Caco-2 (cell line): Measurements from ENCODE around the gene RNF4. TPM values are rescaled to one million over a fixed set of nuclear protein-coding genes. Genes with fewer than 3 reads are reported as not detected.

ENCODE experiments used
- BruUV-seq: library from RNA; stranded (reverse); fragments of 400-500 nt; replicated peaks from 2 replicates; lab custom pipeline; 2021; lab: Mats Ljungman, UMichigan
- CTCF ChIA-PET: fragments of 300-600 bp; sonication (Branson Sonifier 250); formaldehyde crosslinking; loops from one replicate; lab custom pipeline; 2022; ENCODE audit warnings: antibody characterized with exemption; lab: Charles Lee
- POLR2A ChIA-PET: fragments of 300-600 bp; sonication (Branson Sonifier 250); formaldehyde crosslinking; loops from one replicate; lab custom pipeline; 2022; ENCODE audit warnings: antibody characterized with exemption; lab: Charles Lee
- DNase-seq, 2 experiments: peaks; one replicate each; pipeline versions ENCODE4 v3.0.0 to v3.0.0-alpha.2; 2020 to 2022
- H3K27me3 ChIP-seq: replicated peaks from 2 replicates; pipeline ENCODE4 v1.6.0; 2011; ENCODE audit warnings: low read length; ENCODE audit not compliant: control insufficient read depth, insufficient read depth
- H3K36me3 ChIP-seq: 2 replicates; pipeline ENCODE4 v1.5.1; 2011; ENCODE audit warnings: low read length; ENCODE audit not compliant: control insufficient read depth, insufficient read depth
- H3K4me1 ChIP-seq: fragments of 250-450 bp; sonication (Bioruptor Pico); 2 replicates; pipeline ENCODE4 v1.5.1; 2020; ENCODE audit warnings: mild to moderate bottlenecking
- H3K4me3 ChIP-seq: 2 replicates; pipeline ENCODE4 v1.5.1; 2011; ENCODE audit warnings: low read depth, mild to moderate bottlenecking, control low read depth, low read length
- H3K9me3 ChIP-seq: fragments of 250-450 bp; sonication (Bioruptor Pico); 2 replicates; pipeline ENCODE4 v1.5.1; 2020; ENCODE audit warnings: mild to moderate bottlenecking, moderate library complexity
- H3K27ac Mint-ChIP-seq: one replicate; pipeline ENCODE4 v1.8.0; 2022; ENCODE audit warnings: mixed read lengths; ENCODE audit not compliant: unreplicated experiment
- H3K27me3 Mint-ChIP-seq: one replicate; pipeline ENCODE4 v1.8.0; 2022; ENCODE audit warnings: mixed read lengths; ENCODE audit not compliant: insufficient read depth, unreplicated experiment
- H3K36me3 Mint-ChIP-seq: one replicate; pipeline ENCODE4 v1.8.0; 2022; ENCODE audit warnings: mild to moderate bottlenecking, mixed read lengths; ENCODE audit not compliant: insufficient read depth, unreplicated experiment
- H3K4me1 Mint-ChIP-seq: one replicate; pipeline ENCODE4 v1.8.0; 2022; ENCODE audit warnings: low read depth, mixed read lengths; ENCODE audit not compliant: unreplicated experiment
- H3K4me3 Mint-ChIP-seq: one replicate; pipeline ENCODE4 v1.8.0; 2022; ENCODE audit warnings: mild to moderate bottlenecking, moderate library complexity, mixed read lengths; ENCODE audit not compliant: unreplicated experiment
- H3K9me3 Mint-ChIP-seq: one replicate; pipeline ENCODE4 v1.8.0; 2022; ENCODE audit warnings: mixed read lengths; ENCODE audit not compliant: unreplicated experiment
- intact Hi-C: fragments of 100-400 bp; cut with micrococcal nuclease; formaldehyde crosslinking; loops from one replicate; pipeline ENCODE4 v1.10.0; 2022; ENCODE audit not compliant: unreplicated experiment
- total RNA-seq: library from RNA; stranded (reverse); gene quantifications from 2 replicates; pipeline ENCODE4 v1.2.3, GENCODE V29; 2022
- TF ChIP-seq, protein P1 (sequence below), 2 experiments: fragments of 200-600 bp in 1 of 2; IDR thresholded peaks; 1 replicate in 1 of 2; 2 replicates in 1 of 2; pipeline versions ENCODE4 v1.5.1 to v1.8.0; 2011 to 2022; ENCODE audit warnings: antibody characterized with exemption in 1 of 2, control low read depth in 1 of 2, inconsistent platforms in 1 of 2, low read depth in 1 of 2, low read length in 1 of 2, mild to moderate bottlenecking in 1 of 2, moderate library complexity in 1 of 2; ENCODE audit not compliant: insufficient read depth in 1 of 2, severe bottlenecking in 1 of 2, unreplicated experiment in 1 of 2

Gene RNF4
- total RNA-seq, 1 experiment from 2014 or later = 75.4 TPM

GRCh38 chr4:2434420-2434819 is 34.5 kb upstream of the RNF4 start:
- Mint-ChIP-seq H3K9me3 (no peaks in the 10 kb centered on the region), H3K36me3 (no peaks in the 10 kb centered on the region), H3K27me3 (no peaks in the 10 kb centered on the region), H3K27ac (no peak overlapping the region), H3K4me1 (no peaks in the 10 kb centered on the region), H3K4me3 (no peak overlapping the region)
- TF ChIP-seq, protein P1, sequence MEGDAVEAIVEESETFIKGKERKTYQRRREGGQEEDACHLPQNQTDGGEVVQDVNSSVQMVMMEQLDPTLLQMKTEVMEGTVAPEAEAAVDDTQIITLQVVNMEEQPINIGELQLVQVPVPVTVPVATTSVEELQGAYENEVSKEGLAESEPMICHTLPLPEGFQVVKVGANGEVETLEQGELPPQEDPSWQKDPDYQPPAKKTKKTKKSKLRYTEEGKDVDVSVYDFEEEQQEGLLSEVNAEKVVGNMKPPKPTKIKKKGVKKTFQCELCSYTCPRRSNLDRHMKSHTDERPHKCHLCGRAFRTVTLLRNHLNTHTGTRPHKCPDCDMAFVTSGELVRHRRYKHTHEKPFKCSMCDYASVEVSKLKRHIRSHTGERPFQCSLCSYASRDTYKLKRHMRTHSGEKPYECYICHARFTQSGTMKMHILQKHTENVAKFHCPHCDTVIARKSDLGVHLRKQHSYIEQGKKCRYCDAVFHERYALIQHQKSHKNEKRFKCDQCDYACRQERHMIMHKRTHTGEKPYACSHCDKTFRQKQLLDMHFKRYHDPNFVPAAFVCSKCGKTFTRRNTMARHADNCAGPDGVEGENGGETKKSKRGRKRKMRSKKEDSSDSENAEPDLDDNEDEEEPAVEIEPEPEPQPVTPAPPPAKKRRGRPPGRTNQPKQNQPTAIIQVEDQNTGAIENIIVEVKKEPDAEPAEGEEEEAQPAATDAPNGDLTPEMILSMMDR (IDR thresholded peaks at IDR 0.05; ENCODE audit: insufficient read depth in 1 of 2, low read depth in 1 of 2, low read length in 1 of 2, severe bottlenecking in 1 of 2, unreplicated experiment in 1 of 2) = no peak
- CTCF ChIA-PET = no interaction called here
- DNase-seq = no peak
- no TSS peak for BruUV-seq
- POLR2A ChIA-PET = no interaction called here
- Histone ChIP-seq H3K4me3 (no peak overlapping the region), H3K4me1 (no peaks in the 10 kb centered on the region), H3K9me3 (no peaks in the 10 kb centered on the region), H3K27me3 (no peaks in the 10 kb centered on the region), H3K36me3 (no peaks in the 10 kb centered on the region)
- intact Hi-C loops = no loop called here

DNA sequence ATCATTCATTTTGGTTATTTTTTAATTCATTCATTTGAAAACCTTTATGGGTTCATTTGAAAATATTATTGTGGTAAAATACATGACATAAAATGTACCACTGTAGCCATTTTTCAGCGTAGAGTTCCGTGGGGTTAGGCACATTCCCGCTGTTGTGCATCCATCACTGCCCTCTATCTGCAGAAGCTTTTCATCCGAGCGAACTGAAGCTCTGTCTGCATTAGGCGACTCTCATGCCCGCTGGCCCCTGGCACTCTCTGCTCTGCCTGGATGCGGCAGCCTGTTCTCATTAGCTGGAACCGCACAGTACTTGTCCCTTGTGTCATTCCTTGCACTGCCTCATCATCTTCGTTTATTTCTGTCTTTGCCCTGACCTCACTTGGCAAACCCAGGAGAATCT is 32.6 kb upstream of the RNF4 start:
- no peaks in the 10 kb centered on the region for H3K4me1 ChIP-seq
- no peaks in the 10 kb centered on the region for H3K36me3 ChIP-seq
- ChIA-PET CTCF (interaction anchor here (0.6 to 1.0 kb wide), 2 partner anchors 216 to 266 kb away, joined by 3 to 4 read pairs; no protein-coding TSS in a partner anchor), POLR2A (no interaction called here)
- H3K4me3 ChIP-seq = no peak overlapping the region
- intact Hi-C loops = no loop called here
- H3K27me3 ChIP-seq = no peaks in the 10 kb centered on the region
- no peaks in the 10 kb centered on the region for H3K9me3 ChIP-seq
- no peak for DNase-seq
- TF ChIP-seq, protein P1 (IDR thresholded peaks at IDR 0.05; ENCODE audit: insufficient read depth in 1 of 2, low read depth in 1 of 2, low read length in 1 of 2, severe bottlenecking in 1 of 2, unreplicated experiment in 1 of 2) = peak in 1 of 2 experiments; percentile 23
- no TSS peak for BruUV-seq
- H3K36me3 Mint-ChIP-seq = no peaks in the 10 kb centered on the region
- H3K4me1 Mint-ChIP-seq = no peaks in the 10 kb centered on the region
- H3K27ac Mint-ChIP-seq = no peak overlapping the region
- H3K27me3 Mint-ChIP-seq = no peaks in the 10 kb centered on the region
- no peak overlapping the region for H3K4me3 Mint-ChIP-seq
- H3K9me3 Mint-ChIP-seq = no peaks in the 10 kb centered on the region

GRCh38 chr4:2436761-2437474 is 32.0 kb upstream of the RNF4 start:
- POLR2A ChIA-PET = no interaction called here
- H3K9me3 Mint-ChIP-seq = no peaks in the 10 kb centered on the region
- H3K27ac Mint-ChIP-seq = no peak overlapping the region
- Histone ChIP-seq H3K27me3 (no peaks in the 10 kb centered on the region), H3K9me3 (no peaks in the 10 kb centered on the region), H3K36me3 (no peaks in the 10 kb centered on the region), H3K4me1 (no peaks in the 10 kb centered on the region), H3K4me3 (no peak overlapping the region)
- no TSS peak for BruUV-seq
- DNase-seq = no peak
- H3K27me3 Mint-ChIP-seq = no peaks in the 10 kb centered on the region
- no peaks in the 10 kb centered on the region for H3K4me1 Mint-ChIP-seq
- CTCF ChIA-PET = interaction anchor here (0.6 to 1.0 kb wide), 2 partner anchors 217 to 409 kb away, joined by 4 to 8 read pairs; no protein-coding TSS in a partner anchor
- intact Hi-C loops = no loop called here
- TF ChIP-seq, protein P1 (IDR thresholded peaks at IDR 0.05; ENCODE audit: insufficient read depth in 1 of 2, low read depth in 1 of 2, low read length in 1 of 2, severe bottlenecking in 1 of 2, unreplicated experiment in 1 of 2) = no peak
- H3K4me3 Mint-ChIP-seq = no peak overlapping the region
- H3K36me3 Mint-ChIP-seq = no peaks in the 10 kb centered on the region
